Colonic mucosa (tissue), 4 donors: ENCODE data around the gene EXOC3L4. TPM values are rescaled to one million over a fixed set of nuclear protein-coding genes. Genes with fewer than 3 reads are reported as not detected.

Experiments
- DNase-seq: peaks from one replicate; pipeline ENCODE4 v3.0.0-alpha.2; 2020
- H3K27ac ChIP-seq: fragments of 200-600 bp; one replicate; pipeline ENCODE4 v1.8.0; 2021
- H3K27me3 ChIP-seq: fragments of 200-600 bp; one replicate; pipeline ENCODE4 v1.8.0; 2021
- H3K36me3 ChIP-seq: fragments of 200-600 bp; one replicate; pipeline ENCODE4 v1.8.0; 2021
- H3K4me1 ChIP-seq: fragments of 200-600 bp; one replicate; pipeline ENCODE4 v1.8.0; 2021; ENCODE audit warnings: mild to moderate bottlenecking
- H3K4me3 ChIP-seq: fragments of 200-600 bp; one replicate; pipeline ENCODE4 v1.8.0; 2021
- H3K9ac ChIP-seq, 2 donors: one replicate each; pipeline ENCODE4 v1.7.0; 2013; ENCODE audit warnings: control low read depth in 2 of 2, low read depth in 2 of 2, low read length in 2 of 2
- H3K9me3 ChIP-seq: fragments of 200-600 bp; one replicate; pipeline ENCODE4 v1.8.0; 2021
- intact Hi-C: fragments of 100-400 bp; cut with DNase I; formaldehyde crosslinking; loops from one replicate; pipeline ENCODE4 v1.14.1; 2022
- total RNA-seq, 2 donors: library from RNA; stranded (reverse); fragmentation: NEBNext Ultra II Directional in 1 of 2; extraction: Animal tissue kit (Norgen Biotek cat#: 25700) in 1 of 2; gene quantifications; one replicate each; pipeline ENCODE4 v1.2.1, GENCODE V29; 2021
- TF ChIP-seq, protein P1 (sequence below): fragments of 200-600 bp; IDR thresholded peaks from one replicate; pipeline ENCODE4 v1.8.0; 2022; ENCODE audit warnings: antibody characterized with exemption, mild to moderate bottlenecking
- donor health status: healthy.
- donor health status: DM: no; HTN: no; CAD: no.
- donor health status: DM: no; HTN: no; CAD: no.

The EXOC3L4 gene
- total RNA-seq, 2 donors from 2014 or later: 11.3 to 15.6 TPM

GRCh38 chr14:103096387-103096786, 1.9 kb downstream of the EXOC3L4 start:
- Histone ChIP-seq H3K27me3 (no peaks in the 10 kb centered on the region), H3K4me1 (peaks cover 18% of the 10 kb centered on the region), H3K9ac (no peak overlapping the region)

GRCh38 chr14:103097244-103097993, 2.9 kb downstream of the EXOC3L4 start:
- TF ChIP-seq, protein P1, sequence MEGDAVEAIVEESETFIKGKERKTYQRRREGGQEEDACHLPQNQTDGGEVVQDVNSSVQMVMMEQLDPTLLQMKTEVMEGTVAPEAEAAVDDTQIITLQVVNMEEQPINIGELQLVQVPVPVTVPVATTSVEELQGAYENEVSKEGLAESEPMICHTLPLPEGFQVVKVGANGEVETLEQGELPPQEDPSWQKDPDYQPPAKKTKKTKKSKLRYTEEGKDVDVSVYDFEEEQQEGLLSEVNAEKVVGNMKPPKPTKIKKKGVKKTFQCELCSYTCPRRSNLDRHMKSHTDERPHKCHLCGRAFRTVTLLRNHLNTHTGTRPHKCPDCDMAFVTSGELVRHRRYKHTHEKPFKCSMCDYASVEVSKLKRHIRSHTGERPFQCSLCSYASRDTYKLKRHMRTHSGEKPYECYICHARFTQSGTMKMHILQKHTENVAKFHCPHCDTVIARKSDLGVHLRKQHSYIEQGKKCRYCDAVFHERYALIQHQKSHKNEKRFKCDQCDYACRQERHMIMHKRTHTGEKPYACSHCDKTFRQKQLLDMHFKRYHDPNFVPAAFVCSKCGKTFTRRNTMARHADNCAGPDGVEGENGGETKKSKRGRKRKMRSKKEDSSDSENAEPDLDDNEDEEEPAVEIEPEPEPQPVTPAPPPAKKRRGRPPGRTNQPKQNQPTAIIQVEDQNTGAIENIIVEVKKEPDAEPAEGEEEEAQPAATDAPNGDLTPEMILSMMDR: no peak
- Histone ChIP-seq H3K4me3 (no peak overlapping the region), H3K9ac (no peak overlapping the region), H3K36me3 (no peaks in the 10 kb centered on the region), H3K4me1 (peaks cover 12% of the 10 kb centered on the region), H3K9me3 (no peaks in the 10 kb centered on the region), H3K27ac (no peak overlapping the region), H3K27me3 (peaks cover 3% of the 10 kb centered on the region)
- intact Hi-C loops: no loop called here
- no peak for DNase-seq

More at GRCh38 chr14:103096387-103096786, 1.9 kb downstream of the EXOC3L4 start:
- DNase-seq: no peak
- Histone ChIP-seq H3K36me3 (no peaks in the 10 kb centered on the region), H3K27ac (no peak overlapping the region), H3K4me3 (no peak overlapping the region), H3K9me3 (no peaks in the 10 kb centered on the region)
- intact Hi-C loops: no loop called here
- TF ChIP-seq, protein P1: no peak

- no peaks in the 10 kb centered on the region for H3K36me3 ChIP-seq
- intact Hi-C loops: no loop called here
- H3K9me3 ChIP-seq: no peaks in the 10 kb centered on the region
- H3K9ac ChIP-seq: no peak overlapping the region
- TF ChIP-seq, protein P1: no peak
- no peak overlapping the region for H3K4me3 ChIP-seq
- H3K27ac ChIP-seq: no peak overlapping the region
- H3K4me1 ChIP-seq: peaks cover 14% of the 10 kb centered on the region
- DNase-seq: no peak
- H3K27me3 ChIP-seq: peaks cover 11% of the 10 kb centered on the region
These were observed 3.8 kb downstream of the EXOC3L4 start for GRCh38 chr14:103097994-103098957.

GRCh38 chr14:103099081-103099732, 4.7 kb downstream of the EXOC3L4 start:
- TF ChIP-seq, protein P1: no peak
- no peak for DNase-seq
- Histone ChIP-seq H3K4me3 (no peak overlapping the region), H3K9me3 (no peaks in the 10 kb centered on the region), H3K36me3 (no peaks in the 10 kb centered on the region), H3K9ac (no peak overlapping the region), H3K27ac (no peak overlapping the region), H3K27me3 (peaks cover 17% of the 10 kb centered on the region), H3K4me1 (peaks cover 15% of the 10 kb centered on the region)
- intact Hi-C loops: no loop called here

- Histone ChIP-seq H3K36me3 (no peaks in the 10 kb centered on the region), H3K9me3 (no peaks in the 10 kb centered on the region), H3K4me3 (no peak overlapping the region), H3K9ac (no peak overlapping the region), H3K27ac (no peak overlapping the region), H3K27me3 (peaks cover 23% of the 10 kb centered on the region), H3K4me1 (peaks cover 17% of the 10 kb centered on the region)
- TF ChIP-seq, protein P1: no peak
- DNase-seq: no peak
- intact Hi-C loops: loop anchor here (10.0 kb wide), 2 partner anchors 85 to 195 kb away; no protein-coding TSS in a partner anchor
These were observed 5.3 kb downstream of the EXOC3L4 start for GRCh38 chr14:103099733-103100280.
